GM12878 (cell line): ENCODE results near the gene NMT1. TPM values are rescaled to one million over a fixed set of nuclear protein-coding genes. Genes with fewer than 3 reads are reported as not detected.

ENCODE experiments used
- ATAC-seq: fragments of 200-7000 bp; cut with Tn5 transposase; 3 replicates; pipeline ENCODE4 v1.9.1; 2020; ENCODE audit warnings: mild to moderate bottlenecking, moderate library complexity
- BruUV-seq: library from RNA; stranded (reverse); fragments of 400-500 nt; replicated peaks from 2 replicates; lab custom pipeline; 2021; lab: Mats Ljungman, UMichigan
- CTCF ChIA-PET: fragments of 300-600 bp; sonication (Branson Sonifier 250); formaldehyde crosslinking; extraction: SDS; loops from one replicate; lab custom pipeline; 2021; ENCODE audit warnings: inconsistent platforms; lab: Yijun Ruan, JAX
- POLR2A ChIA-PET: fragments of 350-600 bp; formaldehyde crosslinking; extraction: SDS; loops from one replicate; lab custom pipeline; 2021; ENCODE audit warnings: inconsistent platforms; lab: Charles Lee
- RAD21 ChIA-PET: fragments of 300-600 bp; sonication (Branson Sonifier 250); formaldehyde crosslinking; loops from one replicate; lab custom pipeline; 2023; ENCODE audit warnings: antibody characterized with exemption; ENCODE audit not compliant: unreplicated experiment; lab: Charles Lee
- SMC1A ChIA-PET: fragments of 300-600 bp; sonication (Branson Sonifier 250); formaldehyde crosslinking; loops from one replicate; lab custom pipeline; 2023; ENCODE audit not compliant: unreplicated experiment, uncharacterized antibody; lab: Charles Lee
- DNase-seq: peaks from one replicate; pipeline ENCODE4 v3.0.0-alpha.2; 2011; ENCODE audit warnings: low read depth, low spot score
- FAIRE-seq: peaks from 3 replicates; lab custom pipeline; 2011; peaks lifted over from hg19 to GRCh38; lab: Jason Lieb, UNC
- H2AFZ ChIP-seq: 2 replicates; pipeline ENCODE4 v1.6.0; 2011; ENCODE audit warnings: low read depth, low read length, control low read depth; ENCODE audit not compliant: control insufficient read depth
- H3K27ac ChIP-seq: 2 replicates; pipeline ENCODE4 v1.5.1; 2011; ENCODE audit warnings: control low read depth; ENCODE audit not compliant: control insufficient read depth, insufficient read depth
- H3K27me3 ChIP-seq, 2 experiments: replicated peaks in 1 of 2; 2 replicates each; pipeline versions ENCODE4 v1.6.0 to v1.6.1; 2011; ENCODE audit warnings: low read length in 1 of 2; ENCODE audit not compliant: control insufficient read depth in 2 of 2, insufficient read depth in 2 of 2
- H3K36me3 ChIP-seq, 2 experiments: 2 replicates each; pipeline ENCODE4 v1.5.1; 2011; ENCODE audit warnings: low read length in 1 of 2; ENCODE audit not compliant: control insufficient read depth in 2 of 2, insufficient read depth in 2 of 2
- H3K4me1 ChIP-seq: 2 replicates; pipeline ENCODE4 v1.6.1; 2011; ENCODE audit warnings: mild to moderate bottlenecking, low read length, moderate library complexity, mixed read lengths; ENCODE audit not compliant: control insufficient read depth, insufficient read depth
- H3K4me2 ChIP-seq: 2 replicates; pipeline ENCODE4 v1.6.0; 2011; ENCODE audit warnings: control low read depth; ENCODE audit not compliant: control insufficient read depth, insufficient read depth
- H3K4me3 ChIP-seq: fragments of 200-600 bp; sonication (generic); 2 replicates; pipeline ENCODE4 v1.5.1; 2016
- H3K79me2 ChIP-seq: 2 replicates; pipeline ENCODE4 v1.6.0; 2011; ENCODE audit warnings: low read length; ENCODE audit not compliant: control insufficient read depth, insufficient read depth
- H3K9ac ChIP-seq: 2 replicates; pipeline ENCODE4 v1.8.0; 2011; ENCODE audit warnings: low read length, control low read depth, mixed read lengths; ENCODE audit not compliant: control insufficient read depth, insufficient read depth
- H3K9me3 ChIP-seq: replicated peaks from 3 replicates; pipeline ENCODE4 v1.5.1; 2011; ENCODE audit warnings: mild to moderate bottlenecking, low read length; ENCODE audit not compliant: control insufficient read depth, insufficient read depth
- H4K20me1 ChIP-seq: 2 replicates; pipeline ENCODE4 v1.6.0; 2011; ENCODE audit not compliant: control insufficient read depth, insufficient read depth
- BCL3 ChIP-seq: IDR thresholded peaks from 2 replicates; pipeline ENCODE4 v1.6.1; 2011; ENCODE audit warnings: borderline replicate concordance, low read depth, mild to moderate bottlenecking, moderate library complexity, low read length; ENCODE audit not compliant: insufficient read depth, poor library complexity, severe bottlenecking
- FOXM1 ChIP-seq: IDR thresholded peaks from 2 replicates; pipeline ENCODE4 v1.6.1; 2012; ENCODE audit warnings: low read depth, mild to moderate bottlenecking, inconsistent platforms, low read length, moderate library complexity
- HDAC6 ChIP-seq: fragments of 200-600 bp; sonication (generic); IDR thresholded peaks from one replicate; pipeline ENCODE4 v1.8.0; 2017; ENCODE audit warnings: antibody characterized with exemption; ENCODE audit not compliant: unreplicated experiment
- MTA3 ChIP-seq: IDR thresholded peaks from 2 replicates; pipeline ENCODE4 v1.6.1; 2012; ENCODE audit warnings: low read length, inconsistent platforms, borderline replicate concordance
- NFYA ChIP-seq: IDR thresholded peaks from 2 replicates; pipeline ENCODE4 v1.6.1; 2011; ENCODE audit warnings: low read depth, mild to moderate bottlenecking, low read length, improper control_type of control experiment, borderline replicate concordance
- RCOR1 ChIP-seq: conservative IDR thresholded peaks from 2 replicates; pipeline ENCODE4 v1.6.1; 2012; ENCODE audit warnings: low read depth, low read length, improper control_type of control experiment
- SP1 ChIP-seq: IDR thresholded peaks from one replicate; pipeline ENCODE4 v1.6.1; 2011; ENCODE audit warnings: low read depth, low read length
- SPI1 ChIP-seq: IDR thresholded peaks from 2 replicates; pipeline ENCODE4 v1.6.1; 2011; ENCODE audit warnings: low read depth, mild to moderate bottlenecking, low read length, moderate library complexity, borderline replicate concordance; ENCODE audit not compliant: insufficient read depth
- SREBF2 ChIP-seq: IDR thresholded peaks from 2 replicates; pipeline ENCODE4 v1.6.1; 2012; ENCODE audit warnings: mild to moderate bottlenecking, low read length
- SRF ChIP-seq, 2 experiments: IDR thresholded peaks; 2 replicates each; pipeline ENCODE4 v1.6.1; 2011; ENCODE audit warnings: low read depth in 2 of 2, low read length in 2 of 2, mild to moderate bottlenecking in 1 of 2, moderate library complexity in 1 of 2
- TCF3 ChIP-seq: IDR thresholded peaks from 2 replicates; pipeline ENCODE4 v1.6.1; 2012; ENCODE audit warnings: low read depth, mild to moderate bottlenecking, low read length, borderline replicate concordance; ENCODE audit not compliant: insufficient read depth
- TCF7 ChIP-seq: IDR thresholded peaks from 2 replicates; pipeline ENCODE4 v1.6.1; 2014; ENCODE audit warnings: antibody characterized with exemption, borderline replicate concordance
- USF1 ChIP-seq: IDR thresholded peaks from 2 replicates; pipeline ENCODE4 v1.6.1; 2011; ENCODE audit warnings: borderline replicate concordance, low read depth, mild to moderate bottlenecking, moderate library complexity, mixed read lengths, low read length; ENCODE audit not compliant: insufficient read depth; ENCODE audit errors: extremely low read length
- USF2 ChIP-seq: IDR thresholded peaks from 2 replicates; pipeline ENCODE4 v1.6.1; 2011; ENCODE audit warnings: low read depth, low read length, improper control_type of control experiment, borderline replicate concordance
- ZNF207 ChIP-seq: fragments of 450-650 bp; IDR thresholded peaks from 2 replicates; pipeline ENCODE4 v1.6.1; 2014; ENCODE audit warnings: antibody characterized with exemption, mild to moderate bottlenecking, borderline replicate concordance
- ZNF622 ChIP-seq: fragments of 450-650 bp; IDR thresholded peaks from 2 replicates; pipeline ENCODE4 v1.6.1; 2017; ENCODE audit warnings: mild to moderate bottlenecking, inconsistent platforms
- ZNF687 ChIP-seq: fragments of 450-650 bp; IDR thresholded peaks from 2 replicates; pipeline ENCODE4 v1.6.1; 2017; ENCODE audit warnings: mild to moderate bottlenecking, moderate library complexity
- WGBS: methylation state at CpG from one replicate; pipeline ENCODE4 v1.1.6; 2016; ENCODE audit warnings: low lambda C conversion rate; ENCODE audit not compliant: insufficient replicate concordance, insufficient coverage; ENCODE audit errors: missing lambda C conversion rate; 5-methylcytosine and 5-hydroxymethylcytosine counted together
- in situ Hi-C: fragments of 300-500 bp; cut with MboI; formaldehyde crosslinking; loops from 9 replicates; pipeline ENCODE4 v1.14.3; 2018; ENCODE audit warnings: mixed read lengths
- intact Hi-C: fragments of 100-400 bp; cut with micrococcal nuclease; formaldehyde crosslinking; loops from one replicate; pipeline ENCODE4 v1.14.2; 2022; ENCODE audit not compliant: unreplicated experiment
- polyA plus RNA-seq, 11 experiments: library from polyadenylated mRNA; depleted of rRNA in 4 of 11; unstranded in 6 of 11; stranded (reverse) in 5 of 11; fragments of >200 nt; fragmentation: Nextera tagmentation in 4 of 11; fragmentation: Illumina TruSeq in 1 of 11; extraction: Ambion mirVana in 4 of 11; extraction: Trizol in 1 of 11; gene quantifications; 1 replicate in 1 of 11; 2 replicates in 10 of 11; pipeline versions ENCODE4 v1.2.1 to v1.2.3, GENCODE V29; 2011 to 2016; ENCODE audit warnings: inconsistent platforms in 2 of 11, missing spikeins in 2 of 11, low read depth in 1 of 11
- total RNA-seq, 4 experiments: library from RNA; depleted of rRNA in 3 of 4; stranded (reverse); fragments of >200 nt in 3 of 4; fragmentation: Illumina TruSeq in 1 of 4; extraction: Trizol in 1 of 4; gene quantifications; 2 replicates each; pipeline versions ENCODE4 v1.2.1 to v1.2.3, GENCODE V29; 2013 to 2021

NMT1 gene
- total and polyA plus RNA-seq, 10 of the 15 experiments (the other 5 are each of a cell fraction or from before 2014, with no cell fraction given) = 96.7 to 395 (median 222) TPM

GRCh38 chr17:45116434-45117016 lies 55.4 kb downstream of the NMT1 start:
- peaks cover 8% of the 10 kb centered on the region; the same call in 1 of the 2 replicates for H3K4me1 ChIP-seq
- BruUV-seq = no TSS peak
- POLR2A ChIA-PET = no interaction called here
- H3K9me3 ChIP-seq = no peaks in the 10 kb centered on the region
- DNase-seq (no peak), ATAC-seq (no peak), FAIRE-seq (no peak)
- no peak overlapping the region for H3K27ac ChIP-seq
- no peaks in the 10 kb centered on the region for H4K20me1 ChIP-seq
- H3K27me3 ChIP-seq = no peaks in the 10 kb centered on the region
- H3K4me3 ChIP-seq = no peak overlapping the region
- H3K4me2 ChIP-seq = no peak overlapping the region
- no peak overlapping the region for H3K9ac ChIP-seq
- CTCF ChIA-PET = no interaction called here
- H3K36me3 ChIP-seq = no peaks in the 10 kb centered on the region
- TF ChIP-seq FOXM1 (no peak), SRF (IDR thresholded peaks at IDR 0.05; ENCODE audit: low read depth in 2 of 2, low read length in 2 of 2) (no peak), ZNF207 (no peak), USF1 (no peak), ZNF622 (no peak), MTA3 (no peak), RCOR1 (no peak), TCF3 (no peak), SREBF2 (no peak), HDAC6 (no peak), BCL3 (no peak), TCF7 (no peak), USF2 (no peak), ZNF687 (no peak), SP1 (no peak), SPI1 (no peak), NFYA (no peak)
- intact Hi-C loops = no loop called here
- RAD21 ChIA-PET = no interaction called here
- no peaks in the 10 kb centered on the region for H3K79me2 ChIP-seq
- SMC1A ChIA-PET = no interaction called here
- WGBS = 55% methylated on average over 10 of the region's 10 CpGs
- H2AFZ ChIP-seq = no peak overlapping the region
- in situ Hi-C loops = no loop called here
